Panc1 (cell line): ENCODE results near the gene IL3RA. TPM values are rescaled to one million over a fixed set of nuclear protein-coding genes. Genes with fewer than 3 reads are reported as not detected.
"Not testable (repeated sequence)": the region's sequence is repeated elsewhere in the genome, so short reads cannot be mapped to it uniquely, and the experiment has no call there.

Experiments used
- ATAC-seq: fragments of 200-7000 bp; cut with Tn5 transposase; 2 replicates; pipeline ENCODE4 v1.9.1; 2020; ENCODE audit warnings: mild to moderate bottlenecking, moderate library complexity
- BruUV-seq: library from RNA; stranded (reverse); fragments of 400-500 nt; replicated peaks from 2 replicates; lab custom pipeline; 2021; lab: Mats Ljungman, UMichigan
- CTCF ChIA-PET: fragments of 300-600 bp; sonication (Branson Sonifier 250); formaldehyde crosslinking; loops from one replicate; lab custom pipeline; 2022; ENCODE audit warnings: antibody characterized with exemption; lab: Charles Lee
- POLR2A ChIA-PET: fragments of 300-600 bp; sonication (Branson Sonifier 250); formaldehyde crosslinking; loops from one replicate; lab custom pipeline; 2022; ENCODE audit warnings: antibody characterized with exemption; lab: Charles Lee
- DNase-seq: peaks from one replicate; pipeline ENCODE4 v3.0.0-alpha.2; 2010; ENCODE audit warnings: low read depth, low spot score
- H3K27ac ChIP-seq: 2 replicates; pipeline ENCODE4 v1.5.1; 2011; ENCODE audit warnings: mild to moderate bottlenecking, low read length, inconsistent platforms
- H3K27me3 ChIP-seq: fragments of 200-500 bp; sonication (Bioruptor generic); 2 replicates; pipeline ENCODE4 v1.6.0; 2014; ENCODE audit warnings: low read length, inconsistent platforms; ENCODE audit not compliant: control insufficient read depth, insufficient read depth
- H3K36me3 ChIP-seq: fragments of 200-500 bp; sonication (Bioruptor generic); 2 replicates; pipeline ENCODE4 v1.5.1; 2014; ENCODE audit warnings: inconsistent platforms, mild to moderate bottlenecking, low read length, moderate library complexity; ENCODE audit not compliant: control insufficient read depth, insufficient read depth
- H3K4me1 ChIP-seq: 2 replicates; pipeline ENCODE4 v1.5.1; 2011; ENCODE audit warnings: inconsistent platforms, mild to moderate bottlenecking, low read length, moderate library complexity; ENCODE audit not compliant: control insufficient read depth, insufficient read depth
- H3K4me3 ChIP-seq, 2 experiments: 2 replicates each; pipeline ENCODE4 v1.5.1; 2011 to 2012; ENCODE audit warnings: low read depth in 2 of 2, low read length in 2 of 2, mild to moderate bottlenecking in 2 of 2, inconsistent platforms in 1 of 2, moderate library complexity in 1 of 2
- H3K9me3 ChIP-seq: fragments of 200-500 bp; sonication (Bioruptor generic); 2 replicates; pipeline ENCODE4 v1.5.1; 2014; ENCODE audit warnings: low read depth, mild to moderate bottlenecking, inconsistent platforms, low read length, moderate library complexity; ENCODE audit not compliant: control insufficient read depth, insufficient read depth
- CTCF ChIP-seq: fragments of 450-650 bp; IDR thresholded peaks from 2 replicates; pipeline ENCODE4 v1.5.1; 2017; ENCODE audit warnings: mild to moderate bottlenecking
- POLR2AphosphoS5 ChIP-seq: IDR thresholded peaks from 2 replicates; pipeline ENCODE4 v1.6.1; 2012; ENCODE audit warnings: mild to moderate bottlenecking, low read depth, low read length, moderate library complexity
- REST ChIP-seq, 2 experiments: IDR thresholded peaks; 2 replicates each; pipeline ENCODE4 v1.6.1; 2011 to 2012; ENCODE audit warnings: low read depth in 2 of 2, control low read depth in 1 of 2, low read length in 1 of 2, mild to moderate bottlenecking in 1 of 2, moderate library complexity in 1 of 2; ENCODE audit not compliant: insufficient read depth in 1 of 2
- SIN3A ChIP-seq: IDR thresholded peaks from 2 replicates; pipeline ENCODE4 v1.6.1; 2012; ENCODE audit warnings: low read depth, mild to moderate bottlenecking, low read length, moderate library complexity, borderline replicate concordance; ENCODE audit not compliant: insufficient read depth
- TCF7L2 ChIP-seq: IDR thresholded peaks from 2 replicates; pipeline ENCODE4 v1.6.1; 2011; ENCODE audit warnings: mild to moderate bottlenecking, low read depth, low read length, inconsistent platforms
- in situ Hi-C: cut with HindIII; loops from 2 replicates; pipeline ENCODE4 v1.10.0; 2016; ENCODE audit warnings: low sequenced_read_pairs, low pct_unique_long_range_greater_than_20kb
- intact Hi-C: fragments of 100-400 bp; cut with micrococcal nuclease; formaldehyde crosslinking; loops from one replicate; pipeline ENCODE4 v1.10.0; 2022; ENCODE audit not compliant: unreplicated experiment
- total RNA-seq: library from RNA; stranded (reverse); gene quantifications from one replicate; pipeline ENCODE4 v1.2.1, GENCODE V29; 2021; ENCODE audit not compliant: unreplicated experiment

IL3RA gene
- total RNA-seq, 1 experiment from 2014 or later: 0.28 TPM

GRCh38 chrX:1294301-1295067 lies 42.1 kb upstream of the IL3RA start:
- ATAC-seq (no peak), DNase-seq (no peak)
- no peaks in the 10 kb centered on the region for H3K9me3 ChIP-seq
- POLR2A ChIA-PET: no interaction called here
- no peaks in the 10 kb centered on the region for H3K4me1 ChIP-seq
- CTCF ChIA-PET: no interaction called here
- H3K36me3 ChIP-seq: no peaks in the 10 kb centered on the region
- in situ Hi-C loops: no loop called here
- no peaks in the 10 kb centered on the region for H3K27me3 ChIP-seq
- TF ChIP-seq POLR2AphosphoS5: no peak
- no peak for TF ChIP-seq CTCF
- TF ChIP-seq SIN3A: no peak
- no peak for TF ChIP-seq TCF7L2
- no peak for TF ChIP-seq REST (IDR thresholded peaks at IDR 0.05; ENCODE audit: insufficient read depth in 1 of 2, low read depth in 2 of 2, low read length in 1 of 2)
- no TSS peak for BruUV-seq
- H3K4me3 ChIP-seq: no peak overlapping the region
- intact Hi-C loops: no loop called here
- H3K27ac ChIP-seq: no peak overlapping the region

- no peak overlapping the region for H3K4me3 ChIP-seq
- H3K27me3 ChIP-seq: no peaks in the 10 kb centered on the region
- ATAC-seq (no peak), DNase-seq (no peak)
- intact Hi-C loops (no loop called here), in situ Hi-C loops (no loop called here)
- BruUV-seq: no TSS peak
- no peaks in the 10 kb centered on the region for H3K9me3 ChIP-seq
- ChIA-PET CTCF (no interaction called here), POLR2A (no interaction called here)
- no peaks in the 10 kb centered on the region for H3K4me1 ChIP-seq
- H3K36me3 ChIP-seq: no peaks in the 10 kb centered on the region
- TF ChIP-seq CTCF (no peak), SIN3A (no peak), TCF7L2 (no peak)
- no peak overlapping the region for H3K27ac ChIP-seq
These were observed 41.0 kb upstream of the IL3RA start for GRCh38 chrX:1295550-1295949.

GRCh38 chrX:1297591-1297990 lies 39.0 kb upstream of the IL3RA start:
- H3K36me3 ChIP-seq, CTCF ChIA-PET, DNase-seq, H3K9me3 ChIP-seq, BruUV-seq, H3K27ac ChIP-seq, H3K27me3 ChIP-seq, ATAC-seq, POLR2A ChIA-PET, H3K4me1 ChIP-seq, in situ Hi-C loops, H3K4me3 ChIP-seq, intact Hi-C loops: not testable (repeated sequence)
